Activated CD8-positive, alpha-beta T cell treated with anti-CD3 and anti-CD28 coated beads, Interleukin-2, amount 10 ng/mL, durations not matched to agents 7 days and 5 days (primary cell): ENCODE results near the gene FCRL2. TPM values are rescaled to one million over a fixed set of nuclear protein-coding genes. Genes with fewer than 3 reads are reported as not detected.

Experiments used
- ATAC-seq: fragments of 150-1000 bp; cut with Tn5 transposase; one replicate; pipeline ENCODE4 v1.10.0; 2021; ENCODE audit warnings: moderate library complexity
- CTCF ChIA-PET: fragments of 350-600 bp; sonication (Branson Sonifier 250); formaldehyde crosslinking; loops from one replicate; lab custom pipeline; 2021; ENCODE audit warnings: antibody characterized with exemption; lab: Charles Lee
- POLR2A ChIA-PET: fragments of 350-600 bp; sonication (Branson Sonifier 250); formaldehyde crosslinking; loops from one replicate; lab custom pipeline; 2021; ENCODE audit warnings: antibody characterized with exemption; lab: Charles Lee
- DNase-seq: peaks from one replicate; pipeline ENCODE4 v3.0.0-alpha.2; 2020
- H3K27ac Mint-ChIP-seq: one replicate; pipeline ENCODE4 v1.8.0; 2021; ENCODE audit warnings: mild to moderate bottlenecking, mixed read lengths
- H3K27me3 Mint-ChIP-seq: one replicate; pipeline ENCODE4 v1.8.0; 2021; ENCODE audit warnings: low read depth, mixed read lengths
- H3K36me3 Mint-ChIP-seq: one replicate; pipeline ENCODE4 v1.8.0; 2021; ENCODE audit warnings: low read depth, mixed read lengths
- H3K4me1 Mint-ChIP-seq: one replicate; pipeline ENCODE4 v1.8.0; 2021; ENCODE audit warnings: low read depth, mixed read lengths
- H3K4me3 Mint-ChIP-seq: one replicate; pipeline ENCODE4 v1.8.0; 2021; ENCODE audit warnings: mild to moderate bottlenecking, mixed read lengths
- H3K9me3 Mint-ChIP-seq: one replicate; pipeline ENCODE4 v1.8.0; 2022; ENCODE audit warnings: mixed read lengths; ENCODE audit not compliant: insufficient read depth
- total RNA-seq, 2 experiments: library from RNA; stranded (reverse); gene quantifications; one replicate each; pipeline ENCODE4 v1.2.3, GENCODE V29; 2021

FCRL2 gene
- total RNA-seq, 2 experiments from 2014 or later = not detected

DNA sequence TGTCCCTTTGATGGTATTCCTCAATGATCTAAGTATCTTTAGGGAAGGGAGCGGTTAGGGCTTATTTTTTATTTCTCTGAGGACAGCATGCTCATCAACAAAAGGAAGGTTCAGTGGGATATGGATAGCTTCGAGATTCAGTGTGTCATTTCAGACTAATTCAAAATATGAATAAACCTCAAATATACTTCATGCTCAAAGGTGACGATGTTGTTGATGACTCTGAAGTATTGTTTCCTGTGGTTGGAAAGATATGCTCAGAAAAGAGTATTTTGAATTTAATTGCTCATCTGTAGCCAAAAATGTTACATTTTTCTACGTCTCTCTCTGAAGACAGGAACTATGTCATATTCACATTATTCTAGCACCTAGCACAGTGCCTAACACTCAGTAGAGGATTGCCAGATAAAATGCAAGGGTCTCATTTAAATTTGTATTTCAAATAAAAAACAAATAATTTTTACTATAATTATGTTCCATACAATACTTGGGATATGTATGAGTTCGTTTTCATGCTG, 74.6 kb downstream of the FCRL2 start:
- CTCF ChIA-PET = interaction anchor here (1.0 kb wide), 1 partner anchor 9 kb away, joined by 3 read pairs; no protein-coding TSS in a partner anchor
- H3K4me1 Mint-ChIP-seq = no peaks in the 10 kb centered on the region
- no peaks in the 10 kb centered on the region for H3K9me3 Mint-ChIP-seq
- no peak for ATAC-seq
- DNase-seq = no peak
- no peak overlapping the region for H3K27ac Mint-ChIP-seq
- peaks cover 6% of the 10 kb centered on the region for H3K27me3 Mint-ChIP-seq
- H3K4me3 Mint-ChIP-seq = no peak overlapping the region
- POLR2A ChIA-PET = no interaction called here
- no peaks in the 10 kb centered on the region for H3K36me3 Mint-ChIP-seq

DNA sequence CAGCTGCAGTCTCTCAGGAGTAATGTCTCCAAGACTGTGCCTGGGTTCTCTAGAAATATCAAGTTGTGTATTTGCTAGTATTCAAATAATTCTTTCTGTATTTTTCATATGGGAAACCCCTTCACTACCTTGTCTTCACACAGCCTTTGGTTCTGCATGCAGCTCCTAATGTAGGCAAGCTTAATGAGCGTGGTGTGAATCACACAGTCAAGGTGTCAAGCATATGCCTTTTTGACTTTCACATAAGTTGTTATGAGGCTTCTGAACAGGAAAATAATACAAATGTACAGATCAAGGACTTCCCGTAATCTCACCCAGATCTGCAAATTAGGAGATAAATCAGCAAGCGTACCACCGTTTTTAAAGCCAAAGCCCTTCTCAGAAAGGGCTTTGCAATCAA, 76.2 kb downstream of the FCRL2 start, which contains the start of gene FCRL3:
Gene FCRL3, minus strand, starts transcription at position 38 of the 400 bp plus-strand sequence. CDS start 280 bp downstream, outside the sequence.
- no peaks in the 10 kb centered on the region for H3K9me3 Mint-ChIP-seq

DNA sequence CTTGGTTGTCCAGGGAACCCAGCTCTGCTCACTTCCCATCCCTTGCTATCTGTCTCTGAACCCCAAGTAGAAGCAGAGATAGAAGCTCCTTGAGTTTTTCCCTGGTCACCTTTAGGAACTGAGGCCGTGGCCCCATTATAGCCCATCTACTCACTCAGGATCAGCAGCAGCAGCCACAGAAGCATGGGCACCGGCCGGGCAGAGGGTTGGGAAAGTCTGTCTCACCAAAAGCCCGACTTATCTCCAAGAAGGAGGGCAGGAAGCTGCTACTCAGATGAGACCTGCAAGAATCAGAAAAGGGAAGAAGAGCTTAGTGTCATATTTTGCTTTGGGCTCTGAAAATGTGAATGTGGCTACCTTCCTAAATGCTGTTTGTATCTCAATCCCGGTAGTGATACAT, 76.6 kb downstream of the FCRL2 start:
- Mint-ChIP-seq H3K27ac (no peak overlapping the region), H3K27me3 (peaks cover 6% of the 10 kb centered on the region), H3K4me1 (no peaks in the 10 kb centered on the region), H3K9me3 (no peaks in the 10 kb centered on the region), H3K36me3 (no peaks in the 10 kb centered on the region), H3K4me3 (no peak overlapping the region)
- no peak for ATAC-seq
- ChIA-PET POLR2A (interaction anchor here (0.7 kb wide), 1 partner anchor 131 kb away, joined by 3 read pairs; no protein-coding TSS in a partner anchor), CTCF (no interaction called here)
- DNase-seq = no peak

More for the DNA sequence above, 76.2 kb downstream of the FCRL2 start, which contains the start of gene FCRL3:
- no peaks in the 10 kb centered on the region for H3K4me1 Mint-ChIP-seq
- POLR2A ChIA-PET = no interaction called here
- H3K36me3 Mint-ChIP-seq = no peaks in the 10 kb centered on the region
- DNase-seq = no peak
- H3K27me3 Mint-ChIP-seq = peaks cover 6% of the 10 kb centered on the region
- ATAC-seq = no peak
- CTCF ChIA-PET = no interaction called here
- H3K27ac Mint-ChIP-seq = no peak within 1 kb of the TSS
- H3K4me3 Mint-ChIP-seq = no peak within 1 kb of the TSS

DNA sequence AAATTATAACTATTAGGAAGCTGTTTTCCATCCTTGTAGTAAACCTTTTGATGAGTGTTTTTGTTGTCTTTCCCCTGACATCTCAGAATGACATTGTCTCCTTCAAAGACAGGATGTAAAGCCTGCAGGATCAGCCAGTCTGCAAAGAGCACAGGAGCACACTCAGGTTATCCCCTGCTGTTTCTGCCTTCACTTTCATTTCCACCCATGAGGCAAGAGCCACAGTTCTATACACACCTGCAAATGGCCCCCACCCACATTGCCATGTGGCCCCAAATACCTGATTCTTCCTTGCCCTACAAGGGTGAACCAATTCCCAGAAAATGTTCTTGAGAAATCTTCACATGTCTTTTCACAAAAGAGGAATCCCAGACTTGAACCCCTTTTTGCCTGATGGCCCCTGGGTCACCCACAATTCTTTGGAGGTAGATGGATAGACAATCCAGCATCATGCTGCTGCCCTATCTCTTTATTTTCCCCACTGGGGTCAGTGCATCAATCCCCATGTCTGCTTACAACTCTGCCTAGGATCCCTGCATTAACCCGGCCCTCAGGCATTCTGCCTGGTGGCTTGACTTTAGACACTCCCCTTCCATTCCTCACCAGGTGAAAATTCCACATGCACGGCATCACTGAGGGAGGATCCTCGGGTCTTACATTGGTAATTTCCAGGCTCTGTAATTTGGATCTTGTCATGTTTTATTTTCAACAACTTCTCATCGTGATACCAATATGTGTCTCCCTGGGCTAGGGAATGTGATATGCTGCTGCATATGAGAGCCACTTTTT, 79.0 kb downstream of the FCRL2 start:
- POLR2A ChIA-PET = no interaction called here
- Mint-ChIP-seq H3K4me3 (no peak overlapping the region), H3K9me3 (no peaks in the 10 kb centered on the region), H3K27me3 (peaks cover 6% of the 10 kb centered on the region), H3K27ac (no peak overlapping the region), H3K36me3 (no peaks in the 10 kb centered on the region), H3K4me1 (no peaks in the 10 kb centered on the region)
- DNase-seq (no peak), ATAC-seq (no peak)
- CTCF ChIA-PET = no interaction called here

DNA sequence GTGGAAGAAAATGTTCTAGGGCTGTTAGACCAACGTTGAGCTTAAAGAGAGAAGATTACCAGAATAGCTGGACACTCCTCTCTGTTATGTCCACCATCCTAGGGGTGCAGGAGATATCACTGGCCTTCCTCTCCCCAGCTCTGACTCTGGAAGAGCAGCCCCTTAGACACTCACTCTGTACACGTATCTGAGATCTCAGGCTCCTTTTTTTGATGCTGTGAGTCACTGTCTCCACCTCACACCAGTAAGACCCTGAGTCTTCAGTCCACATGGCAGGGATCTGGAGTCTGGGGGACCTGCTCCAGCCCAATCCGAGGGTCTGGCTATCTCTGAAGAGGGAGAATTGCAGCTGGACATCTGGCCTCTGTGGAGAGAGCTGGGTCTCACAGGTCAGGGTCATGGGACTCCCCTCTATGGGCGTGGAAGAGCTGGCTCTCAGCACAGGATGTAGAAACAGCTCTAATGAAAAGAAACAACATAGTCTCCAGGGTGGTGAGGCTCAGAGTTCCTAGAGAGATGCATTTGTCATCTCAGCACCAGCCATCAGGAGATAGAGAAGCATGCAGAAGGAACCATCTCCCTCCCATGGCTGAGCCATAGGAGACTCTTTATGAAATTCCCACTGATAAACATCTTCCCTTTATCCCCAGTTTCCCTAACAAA, 79.8 kb downstream of the FCRL2 start:
- no peaks in the 10 kb centered on the region for H3K4me1 Mint-ChIP-seq
- ChIA-PET POLR2A (no interaction called here), CTCF (no interaction called here)
- no peaks in the 10 kb centered on the region for H3K9me3 Mint-ChIP-seq
- ATAC-seq (no peak), DNase-seq (no peak)
- peaks cover 6% of the 10 kb centered on the region for H3K27me3 Mint-ChIP-seq
- no peaks in the 10 kb centered on the region for H3K36me3 Mint-ChIP-seq
- no peak overlapping the region for H3K27ac Mint-ChIP-seq
- H3K4me3 Mint-ChIP-seq = no peak overlapping the region

Other genes starting within 250 kb of the FCRL2 start
- under 1 TPM; 0.10 to 0.11 TPM for gene FCRL5, start 224.6 kb downstream of the FCRL2 start, total RNA-seq
- gene FCRL4, start 179.0 kb downstream of the FCRL2 start, total RNA-seq = not detected
- gene FCRL3, start 76.4 kb downstream of the FCRL2 start, total RNA-seq = under 1 TPM; 0.37 to 0.42 TPM
- gene FCRL1, start 43.0 kb upstream of the FCRL2 start, total RNA-seq = not detected
- gene CD5L, start 64.7 kb upstream of the FCRL2 start, total RNA-seq = not detected
- gene KIRREL1, start 216.5 kb upstream of the FCRL2 start, total RNA-seq = not detected